Aorta (tissue), 5 donors: ENCODE data around the gene IL17F. TPM values are rescaled to one million over a fixed set of nuclear protein-coding genes. Genes with fewer than 3 reads are reported as not detected.

Experiments used
- ATAC-seq: fragments of 200-7000 bp; cut with Tn5 transposase; one replicate; pipeline ENCODE4 v1.9.1; 2022; ENCODE audit warnings: moderate library complexity; ENCODE audit not compliant: low FRiP score
- DNase-seq, 2 donors: peaks; one replicate each; pipeline ENCODE4 v3.0.0-alpha.2; 2020
- H3K27ac ChIP-seq, 2 donors: one replicate each; pipeline ENCODE4 v1.5.1; 2013; ENCODE audit warnings: low read length in 2 of 2, mild to moderate bottlenecking in 2 of 2, moderate library complexity in 2 of 2, control low read depth in 1 of 2, inconsistent platforms in 1 of 2, low read depth in 1 of 2
- H3K27me3 ChIP-seq, 2 donors: one replicate each; pipeline ENCODE4 v1.6.1; 2013; ENCODE audit warnings: control low read depth in 1 of 2, low read length in 1 of 2, mild to moderate bottlenecking in 1 of 2, moderate library complexity in 1 of 2; ENCODE audit not compliant: insufficient read depth in 2 of 2, control insufficient read depth in 1 of 2
- H3K36me3 ChIP-seq, 2 donors: one replicate each; pipeline ENCODE4 v1.6.1; 2013; ENCODE audit warnings: control low read depth in 1 of 2, low read length in 1 of 2, mild to moderate bottlenecking in 1 of 2; ENCODE audit not compliant: insufficient read depth in 2 of 2, control insufficient read depth in 1 of 2
- H3K4me1 ChIP-seq, 2 donors: one replicate each; pipeline ENCODE4 v1.6.1; 2013; ENCODE audit warnings: low read length in 2 of 2, control low read depth in 1 of 2, mild to moderate bottlenecking in 1 of 2, moderate library complexity in 1 of 2; ENCODE audit not compliant: insufficient read depth in 2 of 2, control insufficient read depth in 1 of 2
- H3K4me3 ChIP-seq, 2 donors: one replicate each; pipeline ENCODE4 v1.5.1; 2013; ENCODE audit warnings: low read length in 2 of 2, control low read depth in 1 of 2, mild to moderate bottlenecking in 1 of 2
- H3K9me3 ChIP-seq: one replicate; pipeline ENCODE4 v1.6.1; 2013; ENCODE audit warnings: mild to moderate bottlenecking, low read length; ENCODE audit not compliant: control insufficient read depth
- WGBS, 2 donors: extraction: QIAGEN DNeasy Blood & Tissue Kit; methylation state at CpG; one replicate each; pipeline ENCODE4 v1.1.7; 2013; 5-methylcytosine and 5-hydroxymethylcytosine counted together
- intact Hi-C, 2 donors: fragments of 100-400 bp; cut with DNase I; formaldehyde crosslinking; loops; one replicate each; pipeline versions ENCODE4 v1.14.2 to v1.15.0; 2022
- long read RNA-seq, 2 donors: library from polyadenylated mRNA; unstranded; transcript quantifications; one replicate each; pipeline ENCODE4 v2.0.0, GENCODE V29; 2020 to 2021
- polyA plus RNA-seq, 2 donors: library from polyadenylated mRNA; stranded (reverse); fragments of 200-250 nt; gene quantifications; one replicate each; pipeline ENCODE4 v1.2.3, GENCODE V29; 2013
- total RNA-seq, 2 donors: library from RNA; stranded (reverse); fragmentation: NEBNext Ultra II Directional; extraction: Animal tissue kit (Norgen Biotek cat#: 25700); gene quantifications; one replicate each; pipeline ENCODE4 v1.2.1, GENCODE V29; 2021
- donor health status: healthy with polysubstance abuse.
- donor health status: Bipolar disorder and iron deficiency.
- donor health status: DM: no; HTN: no; CAD: no.
- donor health status: DM: no; HTN: no; CAD: no.
- donor health status: DM: yes; HTN: yes; CAD: no.

Gene IL17F
- total RNA-seq (not detected), polyA plus RNA-seq (not detected)
- long read RNA-seq, donor 1: 0 reads
- long read RNA-seq, donor 2: 0 reads

GRCh38 chr6:52244400-52244799, at the start of gene IL17F:
Gene IL17F, minus strand, starts transcription at chr6:52244500. Its CDS starts 71 bp downstream, at chr6:52244429.
- Histone ChIP-seq H3K27ac (no peak within 1 kb of the TSS), H3K36me3 (no peaks in the 10 kb centered on the region), H3K9me3 (no peaks in the 10 kb centered on the region), H3K4me3 (no peak within 1 kb of the TSS), H3K4me1 (no peaks in the 10 kb centered on the region), H3K27me3 (no peaks in the 10 kb centered on the region)
- intact Hi-C loops: no loop called here
- DNase-seq (no peak), ATAC-seq (no peak)
- 82 to 93% methylated on average over 5 of the region's 5 CpGs for WGBS, 2 donors

- intact Hi-C loops: no loop called here
- ATAC-seq: no peak
- Histone ChIP-seq H3K36me3 (no peaks in the 10 kb centered on the region), H3K27me3 (no peaks in the 10 kb centered on the region), H3K9me3 (no peaks in the 10 kb centered on the region), H3K4me3 (no peak overlapping the region), H3K4me1 (no peaks in the 10 kb centered on the region), H3K27ac (no peak overlapping the region)
- DNase-seq: no peak
Measured at GRCh38 chr6:52293067-52293466, 48.8 kb upstream of the IL17F start.

- DNase-seq: no peak
- Histone ChIP-seq H3K36me3 (no peaks in the 10 kb centered on the region), H3K9me3 (no peaks in the 10 kb centered on the region), H3K27ac (no peak overlapping the region), H3K27me3 (no peaks in the 10 kb centered on the region), H3K4me1 (no peaks in the 10 kb centered on the region), H3K4me3 (no peak overlapping the region)
- ATAC-seq: no peak
- WGBS, 2 donors: 85 to 88% methylated on average over 2 of the region's 2 CpGs
- intact Hi-C loops: loop anchor here (5.0 to 10.0 kb wide), 2 partner anchors 108 to 376 kb away; no protein-coding TSS in a partner anchor
Measured at GRCh38 chr6:52288841-52289240, 44.5 kb upstream of the IL17F start.

GRCh38 chr6:52288216-52288615, 43.9 kb upstream of the IL17F start:
- Histone ChIP-seq H3K36me3 (no peaks in the 10 kb centered on the region), H3K4me1 (peaks cover 0 to 3% of the 10 kb centered on the region in 2 donors), H3K4me3 (no peak overlapping the region), H3K27ac (no peak overlapping the region), H3K27me3 (no peaks in the 10 kb centered on the region), H3K9me3 (no peaks in the 10 kb centered on the region)
- intact Hi-C loops: loop anchor here (5.0 to 10.0 kb wide), 2 partner anchors 109 to 377 kb away; no protein-coding TSS in a partner anchor
- DNase-seq (no peak), ATAC-seq (no peak)
- 86 to 89% methylated on average over 7 of the region's 7 CpGs for WGBS, 2 donors

- Histone ChIP-seq H3K27me3 (no peaks in the 10 kb centered on the region), H3K27ac (no peak overlapping the region), H3K36me3 (peaks cover 0 to 1% of the 10 kb centered on the region in 2 donors), H3K9me3 (no peaks in the 10 kb centered on the region), H3K4me1 (peaks cover 2 to 4% of the 10 kb centered on the region in 2 donors), H3K4me3 (no peak overlapping the region)
- DNase-seq (peak; percentile 83 to 85), ATAC-seq (no peak)
- intact Hi-C loops: loop anchor here (5.0 to 10.0 kb wide), 2 partner anchors 110 to 378 kb away; no protein-coding TSS in a partner anchor
- WGBS, 2 donors: 22 to 24% methylated on average over 2 of the region's 2 CpGs
Measured at GRCh38 chr6:52286798-52287432, 42.6 kb upstream of the IL17F start.

GRCh38 chr6:52285177-52286068, 41.1 kb upstream of the IL17F start:
- H3K27me3 ChIP-seq: no peaks in the 10 kb centered on the region
- intact Hi-C loops: loop anchor here (2.0 to 10.0 kb wide), 5 partner anchors 77 to 379 kb away; partner anchors contain the start of gene PAQR8 (in 1 of the 2)
- WGBS, 2 donors: 15% methylated on average over 12 of the region's 12 CpGs

GRCh38 chr6:52284460-52285176, 40.3 kb upstream of the IL17F start, which contains the start of gene MCM3:
Gene MCM3, minus strand, starts transcription at chr6:52284742. Its CDS starts 68 bp downstream, at chr6:52284674.
- H3K27me3 ChIP-seq: no peaks in the 10 kb centered on the region
- DNase-seq (peak; percentile 97 to 98), ATAC-seq (peak; percentile 100)
- 0% methylated on average over 45 to 53 of the region's 53 CpGs for WGBS, 2 donors
- H3K27ac ChIP-seq: peak within 1 kb of the TSS in 1 of 2 donors; percentile 5
- intact Hi-C loops: loop anchor here (2.0 to 10.0 kb wide), 5 partner anchors 78 to 380 kb away; partner anchors contain the start of gene PAQR8 (in 1 of the 2)
- H3K36me3 ChIP-seq: peaks cover 2 to 3% of the 10 kb centered on the region in 2 donors
- peaks cover 2 to 4% of the 10 kb centered on the region in 2 donors for H3K4me1 ChIP-seq
- peak within 1 kb of the TSS; percentile 59 to 63 for H3K4me3 ChIP-seq
- H3K9me3 ChIP-seq: no peaks in the 10 kb centered on the region

More at GRCh38 chr6:52285177-52286068, 41.1 kb upstream of the IL17F start:
- Histone ChIP-seq H3K27ac (no peak overlapping the region), H3K4me1 (peaks cover 2 to 4% of the 10 kb centered on the region in 2 donors), H3K4me3 (peak overlapping the region; percentile 57 to 63), H3K9me3 (no peaks in the 10 kb centered on the region), H3K36me3 (peaks cover 2 to 3% of the 10 kb centered on the region in 2 donors)
- no peak for DNase-seq
- no peak for ATAC-seq

GRCh38 chr6:52284131-52284459, 39.8 kb upstream of the IL17F start:
- intact Hi-C loops: loop anchor here (2.0 to 10.0 kb wide), 4 partner anchors 79 to 381 kb away; partner anchors contain the start of gene PAQR8 (in 1 of the 2)
- H3K9me3 ChIP-seq: no peaks in the 10 kb centered on the region
- 0 to 1% methylated on average over 14 of the region's 14 CpGs for WGBS, 2 donors
- peaks cover 2 to 4% of the 10 kb centered on the region in 2 donors for H3K4me1 ChIP-seq
- H3K27me3 ChIP-seq: no peaks in the 10 kb centered on the region
- H3K36me3 ChIP-seq: peaks cover 3 to 5% of the 10 kb centered on the region in 2 donors
- ATAC-seq (no peak), DNase-seq (peak in 1 of 2 donors; percentile 60)
- peak overlapping the region in 1 of 2 donors; percentile 5 for H3K27ac ChIP-seq
- H3K4me3 ChIP-seq: peak overlapping the region; percentile 57 to 59
